CD4-positive, alpha-beta memory T cell (primary cell): ENCODE results near the gene BEAN1. TPM values are rescaled to one million over a fixed set of nuclear protein-coding genes. Genes with fewer than 3 reads are reported as not detected.

ENCODE experiments used
- CTCF ChIA-PET: fragments of 350-600 bp; sonication (Branson Sonifier 250); formaldehyde crosslinking; loops from one replicate; lab custom pipeline; 2021; ENCODE audit warnings: inconsistent platforms; ENCODE audit not compliant: partially characterized antibody; lab: Charles Lee
- POLR2A ChIA-PET: fragments of 350-600 bp; sonication (Branson Sonifier 250); formaldehyde crosslinking; loops from one replicate; lab custom pipeline; 2021; ENCODE audit not compliant: partially characterized antibody; lab: Charles Lee
- DNase-seq, 5 donors: peaks; one replicate each; pipeline versions ENCODE4 v3.0.0 to v3.0.0-alpha.2; 2020 to 2022; ENCODE audit warnings: mixed read lengths in 1 of 5
- H3K27ac ChIP-seq: one replicate; pipeline ENCODE4 v1.7.0; 2013; ENCODE audit warnings: low read depth, low read length
- H3K27me3 ChIP-seq: 2 replicates; pipeline ENCODE4 v1.7.0; 2013; ENCODE audit warnings: mild to moderate bottlenecking, low read length, moderate library complexity; ENCODE audit not compliant: insufficient read depth
- H3K36me3 ChIP-seq: 2 replicates; pipeline ENCODE4 v1.7.0; 2013; ENCODE audit warnings: mild to moderate bottlenecking, low read length, moderate library complexity; ENCODE audit not compliant: insufficient read depth
- H3K4me1 ChIP-seq: 2 replicates; pipeline ENCODE4 v1.7.0; 2013; ENCODE audit warnings: mild to moderate bottlenecking, low read length, moderate library complexity; ENCODE audit not compliant: insufficient read depth
- H3K4me3 ChIP-seq, 2 donors: one replicate each; pipeline ENCODE4 v1.7.0; 2013; ENCODE audit warnings: low read length in 2 of 2, mild to moderate bottlenecking in 1 of 2
- H3K9me3 ChIP-seq, 2 donors: one replicate each; pipeline ENCODE4 v1.7.0; 2013; ENCODE audit warnings: low read length in 2 of 2, control low read depth in 1 of 2; ENCODE audit not compliant: control insufficient read depth in 1 of 2
- H3K27ac Mint-ChIP-seq, 7 donors: one replicate each; pipeline ENCODE4 v1.8.0; 2020 to 2021; ENCODE audit warnings: mixed read lengths in 7 of 7, mild to moderate bottlenecking in 6 of 7, inconsistent platforms in 3 of 7, moderate library complexity in 3 of 7
- H3K27me3 Mint-ChIP-seq, 2 donors: one replicate each; pipeline ENCODE4 v1.8.0; 2020 to 2021; ENCODE audit warnings: mixed read lengths in 2 of 2
- H3K36me3 Mint-ChIP-seq, 2 donors: one replicate each; pipeline ENCODE4 v1.8.0; 2020 to 2021; ENCODE audit warnings: mixed read lengths in 2 of 2, inconsistent platforms in 1 of 2, mild to moderate bottlenecking in 1 of 2
- H3K4me1 Mint-ChIP-seq, 4 donors: one replicate each; pipeline ENCODE4 v1.8.0; 2020 to 2021; ENCODE audit warnings: mixed read lengths in 4 of 4, mild to moderate bottlenecking in 1 of 4
- H3K4me3 Mint-ChIP-seq, 8 donors: one replicate each; pipeline ENCODE4 v1.8.0; 2020 to 2021; ENCODE audit warnings: mixed read lengths in 8 of 8, mild to moderate bottlenecking in 7 of 8, moderate library complexity in 6 of 8, inconsistent platforms in 3 of 8
- H3K9me3 Mint-ChIP-seq, 8 donors: one replicate each; pipeline ENCODE4 v1.8.0; 2020 to 2021; ENCODE audit warnings: mixed read lengths in 8 of 8, mild to moderate bottlenecking in 5 of 8, inconsistent platforms in 3 of 8, moderate library complexity in 1 of 8
- intact Hi-C: fragments of 100-400 bp; cut with micrococcal nuclease; formaldehyde crosslinking; loops from one replicate; pipeline ENCODE4 v1.15.1; 2023
- polyA plus RNA-seq, 2 donors: library from polyadenylated mRNA; unstranded; fragments of 300-500 nt; fragmentation: Illumina TruSeq; gene quantifications; one replicate each; pipeline ENCODE4 v1.2.3, GENCODE V29; 2021
- total RNA-seq, 2 experiments: library from RNA; stranded (reverse); gene quantifications; one replicate each; pipeline ENCODE4 v1.2.3, GENCODE V29; 2021

The BEAN1 gene
- total and polyA plus RNA-seq, 4 experiments from 2014 or later = 0.23 TPM; not detected in 3

DNA sequence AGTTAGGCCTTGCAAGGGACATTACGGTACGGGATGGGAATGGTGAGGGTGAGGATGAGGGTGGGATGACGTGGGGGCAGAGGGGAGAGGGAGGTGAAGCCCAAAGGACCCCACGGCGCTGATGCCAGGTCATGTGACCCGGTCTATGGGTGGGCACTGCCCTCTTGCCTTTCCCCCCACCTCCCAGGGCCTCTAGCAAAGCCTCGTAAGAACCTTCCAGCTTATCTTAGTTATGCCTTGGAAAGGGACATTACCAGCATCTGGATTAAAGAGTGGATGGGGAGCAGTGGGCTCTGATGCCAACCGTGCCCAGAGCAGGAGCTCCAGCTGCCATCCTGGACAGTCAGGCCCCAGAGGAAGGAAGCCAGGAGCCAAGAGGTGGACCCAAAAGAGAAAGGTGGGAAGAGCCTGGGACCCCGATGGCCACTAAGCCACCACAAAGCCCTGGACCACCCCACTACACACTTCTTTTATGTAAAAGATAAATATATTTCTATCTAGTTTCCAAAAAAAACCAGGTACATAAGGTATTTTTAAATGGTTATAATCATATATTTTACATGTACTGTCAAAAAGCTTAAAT, 81.9 kb downstream of the BEAN1 start:
- Histone ChIP-seq H3K36me3 (no peaks in the 10 kb centered on the region), H3K27ac (no peak overlapping the region), H3K4me1 (peaks cover 19% of the 10 kb centered on the region), H3K27me3 (no peaks in the 10 kb centered on the region), H3K4me3 (no peak overlapping the region), H3K9me3 (no peaks in the 10 kb centered on the region)
- Mint-ChIP-seq H3K36me3 (peaks cover 0 to 5% of the 10 kb centered on the region in 2 donors), H3K4me1 (peaks cover 6 to 28% (median 11%) of the 10 kb centered on the region in 4 donors), H3K9me3 (no peaks in the 10 kb centered on the region), H3K27ac (peak overlapping the region in 1 of 7 donors; percentile 41), H3K4me3 (no peak overlapping the region), H3K27me3 (no peaks in the 10 kb centered on the region)
- CTCF ChIA-PET = interaction anchor here (0.6 to 4.3 kb wide), 9 partner anchors 27 to 101 kb away, joined by 3 to 27 read pairs (median 3); no protein-coding TSS in a partner anchor
- no peak for DNase-seq
- intact Hi-C loops = no loop called here
- POLR2A ChIA-PET = interaction anchor here (0.9 to 3.1 kb wide), 5 partner anchors 12 to 95 kb away, joined by 3 to 16 read pairs (median 5); partner anchors contain the start of gene CKLF

DNA sequence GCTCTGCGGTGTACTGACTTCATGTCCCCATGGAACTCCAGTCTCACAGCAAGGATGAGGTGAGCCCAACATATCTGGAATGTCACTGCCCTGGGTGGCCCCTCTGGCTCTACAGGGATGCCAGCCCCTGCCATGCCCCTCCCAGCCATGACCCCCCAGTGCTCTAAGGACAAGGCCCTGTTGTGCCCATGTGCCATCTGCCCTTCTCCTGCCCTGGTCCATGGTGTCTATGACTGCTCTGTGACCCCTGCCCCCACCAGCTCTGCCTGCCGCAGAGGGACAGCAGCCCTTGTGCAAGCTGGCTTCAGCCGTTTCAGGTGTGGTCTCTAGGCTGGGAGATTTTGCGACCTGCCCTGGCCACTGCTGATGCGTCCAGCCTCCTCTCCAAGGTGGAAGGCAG, 82.5 kb downstream of the BEAN1 start:
- ChIA-PET CTCF (interaction anchor here (0.7 to 4.3 kb wide), 7 partner anchors 29 to 104 kb away, joined by 3 to 27 read pairs (median 5); no protein-coding TSS in a partner anchor), POLR2A (interaction anchor here (0.9 to 3.5 kb wide), 6 partner anchors 12 to 94 kb away, joined by 3 to 20 read pairs (median 5); partner anchors contain the start of gene CKLF)
- Histone ChIP-seq H3K27me3 (no peaks in the 10 kb centered on the region), H3K36me3 (no peaks in the 10 kb centered on the region), H3K27ac (no peak overlapping the region), H3K4me1 (peaks cover 19% of the 10 kb centered on the region), H3K9me3 (no peaks in the 10 kb centered on the region), H3K4me3 (no peak overlapping the region)
- Mint-ChIP-seq H3K27ac (peak overlapping the region in 1 of 7 donors; percentile 35), H3K9me3 (no peaks in the 10 kb centered on the region), H3K36me3 (peaks cover 0 to 5% of the 10 kb centered on the region in 2 donors), H3K4me1 (peaks cover 6 to 28% (median 12%) of the 10 kb centered on the region in 4 donors), H3K27me3 (no peaks in the 10 kb centered on the region), H3K4me3 (no peak overlapping the region)
- no peak for DNase-seq
- intact Hi-C loops = no loop called here

DNA sequence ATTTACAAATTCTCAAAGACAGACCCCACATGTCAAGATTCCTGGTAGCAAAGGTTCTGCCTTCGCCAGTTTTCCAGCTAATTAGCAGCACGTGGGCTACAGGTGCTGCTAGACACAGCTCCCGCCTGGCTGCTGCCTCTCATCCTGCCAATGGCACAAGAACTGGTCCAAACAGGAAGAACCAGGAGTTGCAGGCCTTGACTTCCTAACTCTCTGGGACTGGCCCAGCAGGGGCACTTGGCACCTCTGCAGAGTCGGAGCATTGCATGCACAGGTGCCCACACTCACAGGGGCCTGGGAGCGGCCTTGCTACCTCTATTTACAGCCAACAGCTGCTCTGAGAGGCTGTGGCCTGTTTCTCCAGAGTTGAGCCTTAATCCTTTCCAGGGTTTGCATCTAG, 83.2 kb downstream of the BEAN1 start:
- intact Hi-C loops = no loop called here
- peaks cover 10 to 35% (median 18%) of the 10 kb centered on the region in 4 donors for H3K4me1 Mint-ChIP-seq
- Histone ChIP-seq H3K4me1 (peaks cover 23% of the 10 kb centered on the region), H3K36me3 (no peaks in the 10 kb centered on the region), H3K4me3 (no peak overlapping the region), H3K27ac (no peak overlapping the region), H3K9me3 (no peaks in the 10 kb centered on the region), H3K27me3 (no peaks in the 10 kb centered on the region)
- no peak overlapping the region for H3K27ac Mint-ChIP-seq
- no peaks in the 10 kb centered on the region for H3K9me3 Mint-ChIP-seq
- ChIA-PET CTCF (interaction anchor here (1.1 to 4.3 kb wide), 7 partner anchors 29 to 104 kb away, joined by 4 to 36 read pairs (median 27); partner anchors contain the start of genes CKLF and TK2), POLR2A (interaction anchor here (1.6 to 3.5 kb wide), 5 partner anchors 11 to 79 kb away, joined by 4 to 37 read pairs (median 16); partner anchors contain the start of gene CKLF)
- DNase-seq = no peak
- no peaks in the 10 kb centered on the region for H3K27me3 Mint-ChIP-seq
- peaks cover 0 to 5% of the 10 kb centered on the region in 2 donors for H3K36me3 Mint-ChIP-seq
- H3K4me3 Mint-ChIP-seq = no peak overlapping the region

DNA sequence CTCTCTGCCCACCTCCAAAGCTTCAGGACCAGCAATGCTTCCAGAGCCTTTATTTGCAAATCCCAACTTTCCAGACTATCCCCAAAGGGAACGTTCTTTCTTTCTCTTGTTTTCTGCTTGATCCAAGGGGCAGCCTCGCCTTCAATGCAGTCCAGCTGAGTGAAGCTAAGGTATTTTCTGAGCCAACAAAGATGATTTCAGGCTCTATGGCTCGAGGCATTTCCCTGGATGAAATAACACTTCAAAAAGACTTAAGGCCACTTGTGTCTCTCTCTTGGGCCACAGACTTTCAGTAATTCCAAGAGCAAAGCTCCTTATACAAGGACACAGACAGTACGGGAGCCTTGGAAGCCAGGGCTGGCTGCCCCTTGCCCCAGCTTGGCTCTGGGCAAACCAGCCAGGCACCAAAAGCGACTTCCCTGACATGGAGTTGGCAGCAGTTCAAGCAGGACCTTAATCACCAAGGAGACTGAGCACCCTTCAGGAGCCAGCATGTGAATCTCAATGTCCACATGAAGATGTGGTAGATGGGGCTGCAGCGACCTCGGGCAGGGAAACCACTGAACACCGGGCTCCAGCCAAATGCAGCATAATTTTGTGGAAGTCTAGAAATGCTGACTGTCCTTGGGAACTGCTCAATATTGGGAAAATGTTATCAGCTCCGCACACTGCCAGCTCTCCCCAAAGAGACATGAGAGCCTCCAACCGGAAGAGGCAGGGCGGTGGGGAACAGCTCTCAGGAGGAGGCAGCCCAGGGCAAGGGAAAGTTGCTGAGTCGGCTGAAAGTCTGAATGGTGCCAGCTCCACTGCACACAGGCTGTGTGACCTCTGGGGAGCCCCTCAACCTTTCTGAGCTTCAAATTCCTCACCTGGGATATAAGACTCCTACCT, 83.9 kb downstream of the BEAN1 start:
- Histone ChIP-seq H3K4me3 (no peak overlapping the region), H3K36me3 (no peaks in the 10 kb centered on the region), H3K27me3 (no peaks in the 10 kb centered on the region), H3K27ac (no peak overlapping the region), H3K9me3 (no peaks in the 10 kb centered on the region), H3K4me1 (peaks cover 30% of the 10 kb centered on the region)
- Mint-ChIP-seq H3K9me3 (no peaks in the 10 kb centered on the region), H3K27me3 (no peaks in the 10 kb centered on the region), H3K4me3 (no peak overlapping the region), H3K27ac (peak overlapping the region in 1 of 7 donors; percentile 47), H3K36me3 (peaks cover 0 to 5% of the 10 kb centered on the region in 2 donors), H3K4me1 (peaks cover 14 to 42% (median 23%) of the 10 kb centered on the region in 4 donors)
- no peak for DNase-seq
- CTCF ChIA-PET = interaction anchor here (1.1 to 4.3 kb wide), 11 partner anchors 11 to 105 kb away, joined by 3 to 36 read pairs (median 17); partner anchors contain the start of genes CKLF and TK2
- POLR2A ChIA-PET = interaction anchor here (2.1 to 3.5 kb wide), 5 partner anchors 11 to 93 kb away, joined by 9 to 37 read pairs (median 12); partner anchors contain the start of genes CKLF and CMTM3
- intact Hi-C loops = no loop called here

GRCh38 chr16:66511602-66512271, 84.6 kb downstream of the BEAN1 start:
- H3K27me3 ChIP-seq = no peaks in the 10 kb centered on the region
- no peaks in the 10 kb centered on the region for H3K9me3 ChIP-seq
- intact Hi-C loops = loop anchor here (1.0 kb wide), 1 partner anchor 78 kb away; no protein-coding TSS in a partner anchor
- H3K27ac ChIP-seq = no peak overlapping the region
- H3K4me1 ChIP-seq = peaks cover 38% of the 10 kb centered on the region
- no peak for DNase-seq
- POLR2A ChIA-PET = interaction anchor here (1.0 to 3.5 kb wide), 7 partner anchors 11 to 92 kb away, joined by 3 to 37 read pairs (median 12); partner anchors contain the start of genes CKLF and CMTM3
- Mint-ChIP-seq H3K27ac (peak overlapping the region in 5 of 7 donors; percentile 0 to 79 (median 30)), H3K4me3 (peak overlapping the region in 1 of 8 donors; percentile 50), H3K4me1 (peaks cover 21 to 50% (median 31%) of the 10 kb centered on the region in 4 donors), H3K9me3 (no peaks in the 10 kb centered on the region), H3K27me3 (no peaks in the 10 kb centered on the region), H3K36me3 (peaks cover 0 to 5% of the 10 kb centered on the region in 2 donors)
- H3K36me3 ChIP-seq = no peaks in the 10 kb centered on the region
- CTCF ChIA-PET = interaction anchor here (0.8 to 4.3 kb wide), 22 partner anchors 11 to 154 kb away, joined by 3 to 36 read pairs (median 7); partner anchors contain the start of genes CKLF, CMTM2 and TK2
- H3K4me3 ChIP-seq = no peak overlapping the region
